ENCODE measurements around the gene TMEM171. TPM values are rescaled to one million over a fixed set of nuclear protein-coding genes. Genes with fewer than 3 reads are reported as not detected.

The TMEM171 gene
- total and polyA plus RNA-seq, 9 of the 15 experiments (the other 6 are each of a cell fraction or from before 2014, with no cell fraction given): 0.08 TPM; not detected in 8

DNA sequence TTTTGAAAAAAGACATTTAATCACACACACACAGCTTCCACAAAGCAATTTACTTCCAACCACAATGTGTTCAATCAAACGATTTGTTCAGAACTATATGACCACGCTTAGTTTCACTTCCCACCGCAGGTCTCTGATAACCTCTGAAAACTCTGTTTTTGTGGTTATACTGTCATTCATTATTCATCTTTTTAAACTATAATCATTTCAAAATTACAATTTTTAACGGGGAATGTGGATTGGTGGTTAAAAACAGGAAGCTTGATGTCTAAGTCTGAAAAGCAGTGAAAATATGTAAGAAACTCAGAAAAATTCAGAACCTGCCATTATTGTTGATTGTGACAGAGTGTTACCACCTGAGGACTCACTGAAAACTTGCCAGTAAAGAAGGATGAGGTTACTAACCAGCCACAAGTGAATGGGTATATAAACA, 39.9 kb downstream of the TMEM171 start (continued):
- TF ChIP-seq, protein P1, sequence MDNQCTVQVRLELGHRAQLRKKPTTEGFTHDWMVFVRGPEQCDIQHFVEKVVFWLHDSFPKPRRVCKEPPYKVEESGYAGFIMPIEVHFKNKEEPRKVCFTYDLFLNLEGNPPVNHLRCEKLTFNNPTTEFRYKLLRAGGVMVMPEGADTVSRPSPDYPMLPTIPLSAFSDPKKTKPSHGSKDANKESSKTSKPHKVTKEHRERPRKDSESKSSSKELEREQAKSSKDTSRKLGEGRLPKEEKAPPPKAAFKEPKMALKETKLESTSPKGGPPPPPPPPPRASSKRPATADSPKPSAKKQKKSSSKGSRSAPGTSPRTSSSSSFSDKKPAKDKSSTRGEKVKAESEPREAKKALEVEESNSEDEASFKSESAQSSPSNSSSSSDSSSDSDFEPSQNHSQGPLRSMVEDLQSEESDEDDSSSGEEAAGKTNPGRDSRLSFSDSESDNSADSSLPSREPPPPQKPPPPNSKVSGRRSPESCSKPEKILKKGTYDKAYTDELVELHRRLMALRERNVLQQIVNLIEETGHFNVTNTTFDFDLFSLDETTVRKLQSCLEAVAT (IDR thresholded peaks at IDR 0.05): 0 out of 4 replicates have a peak, but pooled peaks of 1 of the 2 experiments have one; percentile 58
- TF ChIP-seq CBFA2T3 (IDR thresholded peaks at IDR 0.05): peak; percentile 52

DNA sequence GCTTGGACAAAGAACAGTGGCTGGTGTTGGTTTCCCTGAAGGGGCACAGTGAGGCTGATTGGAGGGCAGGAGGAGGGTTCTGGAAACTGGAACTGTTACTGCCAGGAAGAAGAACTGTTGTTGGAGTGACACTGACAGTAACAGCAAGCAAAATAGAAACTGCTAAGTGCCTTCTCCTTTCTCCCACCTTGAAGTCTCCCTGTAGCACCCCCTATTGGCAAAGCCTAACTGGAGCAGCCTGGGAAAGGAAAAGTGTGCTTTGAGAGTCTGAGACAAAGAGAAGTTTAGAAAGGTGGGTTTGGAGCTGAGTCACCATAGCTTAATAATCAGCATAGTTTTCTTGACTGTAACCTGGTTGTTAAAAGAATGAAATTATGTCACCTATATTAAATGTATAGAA, 50.1 kb downstream of the TMEM171 start:
- Histone ChIP-seq H3K27me3 (ENCODE audit: control insufficient read depth in 2 of 2, insufficient read depth in 2 of 2, low read length in 2 of 2) (peaks cover 10 to 18% of the 10 kb centered on the region in 2 experiments; a peak in 4 of 5 replicates), H3K4me2 (ENCODE audit: insufficient read depth, low read length) (no peak overlapping the region), H2AFZ (ENCODE audit: low read depth, low read length) (no peak overlapping the region), H3K27ac (ENCODE audit: extremely low read depth, low read depth, low read length) (no peak overlapping the region), H3K9me1 (ENCODE audit: control insufficient read depth, insufficient read depth, low read length) (no peaks in the 10 kb centered on the region), H3K9me3 (replicated peaks; ENCODE audit: control insufficient read depth, insufficient read depth, low read depth, low read length) (no peaks in the 10 kb centered on the region), H3K4me1 (replicated peaks in 1 of 2; ENCODE audit: control insufficient read depth in 2 of 2, insufficient read depth in 2 of 2, low read length in 2 of 2) (no peaks in the 10 kb centered on the region), H4K20me1 (replicated peaks; ENCODE audit: control insufficient read depth, insufficient read depth, low read length) (no peaks in the 10 kb centered on the region), H3K79me2 (ENCODE audit: control insufficient read depth, insufficient read depth, low read length) (no peaks in the 10 kb centered on the region), H3K4me3 (no peak overlapping the region), H3K36me3 (ENCODE audit: control insufficient read depth, insufficient read depth, low read length) (no peaks in the 10 kb centered on the region), H3K9ac (ENCODE audit: insufficient read depth in 1 of 2, low read depth in 2 of 2, low read length in 2 of 2) (no peak overlapping the region)
- ChIA-PET CTCF (ENCODE audit: low intra/inter-chr PET ratio) (no interaction called here), POLR2A (interaction anchor here (0.6 to 0.7 kb wide), 2 partner anchors 15 to 286 kb away, joined by 3 to 5 read pairs; no protein-coding TSS in a partner anchor)
- peak; percentile 83 for ATAC-seq
- DNase-seq (ENCODE audit: extremely low read depth in 1 of 4, low spot score in 3 of 4): peak; percentile 24 to 57 (median 29)
- in situ Hi-C loops (cut with MboI) (no loop called here), intact Hi-C loops (cut with micrococcal nuclease) (loop anchor here (1.0 kb wide), 1 partner anchor 250 kb away; no protein-coding TSS in a partner anchor)
- no TSS peak for BruUV-seq (replicated peaks)
- FAIRE-seq: peak; percentile 89
- TF ChIP-seq, protein P2, sequence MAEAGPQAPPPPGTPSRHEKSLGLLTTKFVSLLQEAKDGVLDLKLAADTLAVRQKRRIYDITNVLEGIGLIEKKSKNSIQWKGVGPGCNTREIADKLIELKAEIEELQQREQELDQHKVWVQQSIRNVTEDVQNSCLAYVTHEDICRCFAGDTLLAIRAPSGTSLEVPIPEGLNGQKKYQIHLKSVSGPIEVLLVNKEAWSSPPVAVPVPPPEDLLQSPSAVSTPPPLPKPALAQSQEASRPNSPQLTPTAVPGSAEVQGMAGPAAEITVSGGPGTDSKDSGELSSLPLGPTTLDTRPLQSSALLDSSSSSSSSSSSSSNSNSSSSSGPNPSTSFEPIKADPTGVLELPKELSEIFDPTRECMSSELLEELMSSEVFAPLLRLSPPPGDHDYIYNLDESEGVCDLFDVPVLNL (CRISPR knock-in tag; IDR thresholded peaks at IDR 0.05; ENCODE audit: low read depth): no peak
- peak in 1 of 2 experiments; percentile 58; a peak in 2 of 4 replicates for TF ChIP-seq RAD21 (CRISPR knock-in tag; conservative IDR thresholded peaks at IDR 0.05 in 1 of 2, IDR thresholded peaks at IDR 0.05 in 1 of 2)
- no peak for TF ChIP-seq SP1 (CRISPR knock-in tag; IDR thresholded peaks at IDR 0.05)
- TF ChIP-seq HDGF (IDR thresholded peaks at IDR 0.05): no peak
- no peak for TF ChIP-seq RBBP5 (IDR thresholded peaks at IDR 0.05; ENCODE audit: borderline replicate concordance, insufficient read depth, low read length, poor library complexity, severe bottlenecking)
- TF ChIP-seq LARP7 (IDR thresholded peaks at IDR 0.05): no peak
- TF ChIP-seq RFX7 (CRISPR knock-in tag; IDR thresholded peaks at IDR 0.05): no peak
- TF ChIP-seq, protein P3, sequence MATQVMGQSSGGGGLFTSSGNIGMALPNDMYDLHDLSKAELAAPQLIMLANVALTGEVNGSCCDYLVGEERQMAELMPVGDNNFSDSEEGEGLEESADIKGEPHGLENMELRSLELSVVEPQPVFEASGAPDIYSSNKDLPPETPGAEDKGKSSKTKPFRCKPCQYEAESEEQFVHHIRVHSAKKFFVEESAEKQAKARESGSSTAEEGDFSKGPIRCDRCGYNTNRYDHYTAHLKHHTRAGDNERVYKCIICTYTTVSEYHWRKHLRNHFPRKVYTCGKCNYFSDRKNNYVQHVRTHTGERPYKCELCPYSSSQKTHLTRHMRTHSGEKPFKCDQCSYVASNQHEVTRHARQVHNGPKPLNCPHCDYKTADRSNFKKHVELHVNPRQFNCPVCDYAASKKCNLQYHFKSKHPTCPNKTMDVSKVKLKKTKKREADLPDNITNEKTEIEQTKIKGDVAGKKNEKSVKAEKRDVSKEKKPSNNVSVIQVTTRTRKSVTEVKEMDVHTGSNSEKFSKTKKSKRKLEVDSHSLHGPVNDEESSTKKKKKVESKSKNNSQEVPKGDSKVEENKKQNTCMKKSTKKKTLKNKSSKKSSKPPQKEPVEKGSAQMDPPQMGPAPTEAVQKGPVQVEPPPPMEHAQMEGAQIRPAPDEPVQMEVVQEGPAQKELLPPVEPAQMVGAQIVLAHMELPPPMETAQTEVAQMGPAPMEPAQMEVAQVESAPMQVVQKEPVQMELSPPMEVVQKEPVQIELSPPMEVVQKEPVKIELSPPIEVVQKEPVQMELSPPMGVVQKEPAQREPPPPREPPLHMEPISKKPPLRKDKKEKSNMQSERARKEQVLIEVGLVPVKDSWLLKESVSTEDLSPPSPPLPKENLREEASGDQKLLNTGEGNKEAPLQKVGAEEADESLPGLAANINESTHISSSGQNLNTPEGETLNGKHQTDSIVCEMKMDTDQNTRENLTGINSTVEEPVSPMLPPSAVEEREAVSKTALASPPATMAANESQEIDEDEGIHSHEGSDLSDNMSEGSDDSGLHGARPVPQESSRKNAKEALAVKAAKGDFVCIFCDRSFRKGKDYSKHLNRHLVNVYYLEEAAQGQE (IDR thresholded peaks at IDR 0.05; ENCODE audit: borderline replicate concordance): peak; percentile 19; the same call in 1 of the 2 replicates
- TF ChIP-seq, protein P3 (CRISPR knock-in tag; IDR thresholded peaks at IDR 0.05; ENCODE audit: low read depth): no peak
